ENCODE measurements around the gene TRAF7. TPM values are rescaled to one million over a fixed set of nuclear protein-coding genes. Genes with fewer than 3 reads are reported as not detected.
"Not testable (repeated sequence)": the region's sequence is repeated elsewhere in the genome, so short reads cannot be mapped to it uniquely, and the experiment has no call there.

The TRAF7 gene
- total RNA-seq, 1 donor from 2014 or later, result 66.1 TPM

DNA sequence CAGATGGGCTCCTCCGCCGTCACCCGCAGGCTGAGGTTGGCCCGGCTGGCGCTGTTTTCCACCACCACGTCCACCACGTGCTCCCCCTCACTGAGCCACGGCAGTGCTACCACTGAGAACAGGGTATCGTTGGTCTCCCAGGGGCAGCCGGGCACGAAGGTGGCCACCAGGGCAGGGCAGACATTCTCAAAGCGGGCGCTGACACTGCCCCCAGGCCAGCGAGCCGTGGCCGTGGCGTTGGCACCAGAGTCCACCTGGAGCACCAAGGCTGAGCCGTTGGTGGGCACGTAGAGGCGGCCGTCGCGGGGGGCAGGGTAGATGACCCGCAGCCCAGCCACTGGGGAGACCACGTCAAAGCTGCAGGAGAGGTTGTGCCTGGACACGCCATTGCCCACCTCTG, 41.4 kb upstream of the TRAF7 start:
- H3K9me3 Mint-ChIP-seq; H3K36me3 Mint-ChIP-seq; H3K27ac Mint-ChIP-seq; DNase-seq (ENCODE audit: low spot score in 2 of 2, unreplicated experiment in 2 of 2); H3K4me1 Mint-ChIP-seq; H3K4me3 Mint-ChIP-seq; H3K27me3 Mint-ChIP-seq (ENCODE audit: low read depth): not testable (repeated sequence)

DNA sequence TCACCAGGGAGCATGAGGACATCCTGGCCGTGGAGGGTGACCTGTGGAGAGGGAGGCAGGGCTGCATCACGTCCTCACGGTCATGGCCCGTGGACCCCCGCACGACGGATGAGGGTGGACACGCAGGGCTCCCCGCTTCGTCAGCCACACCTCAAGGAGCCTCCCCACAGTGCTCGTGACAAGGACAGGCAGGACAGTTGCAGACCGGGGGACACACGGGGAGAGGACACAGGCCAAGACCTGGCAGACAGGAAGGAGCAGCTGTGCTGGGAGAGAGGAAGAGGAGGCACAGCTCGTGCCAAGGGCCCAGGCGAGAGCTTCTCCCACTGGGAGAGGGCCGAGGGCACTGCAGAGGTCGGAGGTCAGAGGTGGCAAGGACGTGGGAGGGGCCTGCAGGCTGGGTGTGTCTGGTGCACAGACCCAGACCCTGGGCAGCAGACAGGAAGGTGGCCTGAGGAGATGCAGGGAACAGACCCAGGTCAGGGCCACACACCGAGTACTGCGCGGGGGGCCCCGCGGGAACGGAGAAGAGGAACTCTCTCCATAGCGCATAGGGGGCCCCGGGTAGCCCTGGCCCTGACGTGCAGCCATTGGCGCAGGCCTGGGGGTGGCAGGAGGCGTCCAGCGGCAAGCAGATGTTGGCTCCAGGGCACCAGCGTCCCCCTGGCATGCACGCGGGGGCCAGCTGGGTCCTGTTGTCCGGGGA, 40.5 kb upstream of the TRAF7 start:
- not testable (repeated sequence) for H3K4me1 Mint-ChIP-seq; H3K27me3 Mint-ChIP-seq (ENCODE audit: low read depth); H3K36me3 Mint-ChIP-seq; H3K9me3 Mint-ChIP-seq; H3K27ac Mint-ChIP-seq; H3K4me3 Mint-ChIP-seq; DNase-seq (ENCODE audit: low spot score in 2 of 2, unreplicated experiment in 2 of 2)

DNA sequence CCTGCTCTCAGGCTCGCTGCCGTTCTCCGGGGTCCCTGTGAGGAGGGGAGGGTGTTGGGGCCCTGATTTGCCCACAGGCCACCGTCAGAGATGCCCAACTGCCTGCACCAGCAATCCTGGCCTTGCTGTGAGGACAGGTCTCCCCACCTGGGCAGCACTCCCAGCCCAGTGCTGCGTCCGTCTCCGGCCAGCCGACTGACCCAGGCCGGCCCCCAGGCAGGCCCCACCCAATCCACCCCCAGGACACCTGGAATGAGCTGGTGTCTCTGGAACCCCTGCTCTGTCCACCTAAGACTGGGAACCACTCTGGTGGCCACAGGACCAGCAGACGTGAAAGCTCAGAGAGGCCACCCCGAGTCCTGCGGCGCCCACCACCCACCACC, 40.0 kb upstream of the TRAF7 start:
- H3K27ac Mint-ChIP-seq, result no peak overlapping the region
- TF ChIP-seq, protein P1, sequence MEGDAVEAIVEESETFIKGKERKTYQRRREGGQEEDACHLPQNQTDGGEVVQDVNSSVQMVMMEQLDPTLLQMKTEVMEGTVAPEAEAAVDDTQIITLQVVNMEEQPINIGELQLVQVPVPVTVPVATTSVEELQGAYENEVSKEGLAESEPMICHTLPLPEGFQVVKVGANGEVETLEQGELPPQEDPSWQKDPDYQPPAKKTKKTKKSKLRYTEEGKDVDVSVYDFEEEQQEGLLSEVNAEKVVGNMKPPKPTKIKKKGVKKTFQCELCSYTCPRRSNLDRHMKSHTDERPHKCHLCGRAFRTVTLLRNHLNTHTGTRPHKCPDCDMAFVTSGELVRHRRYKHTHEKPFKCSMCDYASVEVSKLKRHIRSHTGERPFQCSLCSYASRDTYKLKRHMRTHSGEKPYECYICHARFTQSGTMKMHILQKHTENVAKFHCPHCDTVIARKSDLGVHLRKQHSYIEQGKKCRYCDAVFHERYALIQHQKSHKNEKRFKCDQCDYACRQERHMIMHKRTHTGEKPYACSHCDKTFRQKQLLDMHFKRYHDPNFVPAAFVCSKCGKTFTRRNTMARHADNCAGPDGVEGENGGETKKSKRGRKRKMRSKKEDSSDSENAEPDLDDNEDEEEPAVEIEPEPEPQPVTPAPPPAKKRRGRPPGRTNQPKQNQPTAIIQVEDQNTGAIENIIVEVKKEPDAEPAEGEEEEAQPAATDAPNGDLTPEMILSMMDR (IDR thresholded peaks at IDR 0.05; ENCODE audit: unreplicated experiment), result no peak
- H3K9me3 Mint-ChIP-seq, result no peaks in the 10 kb centered on the region
- DNase-seq (ENCODE audit: low spot score in 2 of 2, unreplicated experiment in 2 of 2), result no peak
- no peaks in the 10 kb centered on the region for H3K4me1 Mint-ChIP-seq
- no peaks in the 10 kb centered on the region for H3K27me3 Mint-ChIP-seq (ENCODE audit: low read depth)
- no peaks in the 10 kb centered on the region for H3K36me3 Mint-ChIP-seq
- no peak overlapping the region for H3K4me3 Mint-ChIP-seq

DNA sequence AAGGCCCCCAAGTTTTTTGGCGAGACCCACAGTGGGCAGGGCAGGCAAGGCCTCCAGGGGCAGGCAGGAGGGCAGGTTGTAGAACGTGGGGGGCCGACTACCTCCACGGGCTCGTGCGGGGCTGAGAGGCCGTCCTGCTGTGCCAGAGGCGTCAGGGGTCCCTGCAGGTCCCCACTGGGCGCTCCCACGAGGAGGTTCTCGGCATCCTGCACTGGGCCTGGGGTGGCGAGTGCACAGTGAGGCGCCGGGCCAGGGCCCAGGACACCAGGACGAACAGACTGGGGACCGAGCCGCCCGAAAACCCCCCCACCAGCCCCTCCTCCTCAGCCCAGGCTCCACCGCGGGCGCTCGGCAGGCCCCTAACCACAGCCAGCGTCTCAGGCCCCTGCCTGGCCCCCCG, 39.2 kb upstream of the TRAF7 start:
- H3K4me3 Mint-ChIP-seq; H3K27ac Mint-ChIP-seq; H3K27me3 Mint-ChIP-seq (ENCODE audit: low read depth); DNase-seq (ENCODE audit: low spot score in 2 of 2, unreplicated experiment in 2 of 2); H3K4me1 Mint-ChIP-seq; H3K9me3 Mint-ChIP-seq; H3K36me3 Mint-ChIP-seq: not testable (repeated sequence)

DNA sequence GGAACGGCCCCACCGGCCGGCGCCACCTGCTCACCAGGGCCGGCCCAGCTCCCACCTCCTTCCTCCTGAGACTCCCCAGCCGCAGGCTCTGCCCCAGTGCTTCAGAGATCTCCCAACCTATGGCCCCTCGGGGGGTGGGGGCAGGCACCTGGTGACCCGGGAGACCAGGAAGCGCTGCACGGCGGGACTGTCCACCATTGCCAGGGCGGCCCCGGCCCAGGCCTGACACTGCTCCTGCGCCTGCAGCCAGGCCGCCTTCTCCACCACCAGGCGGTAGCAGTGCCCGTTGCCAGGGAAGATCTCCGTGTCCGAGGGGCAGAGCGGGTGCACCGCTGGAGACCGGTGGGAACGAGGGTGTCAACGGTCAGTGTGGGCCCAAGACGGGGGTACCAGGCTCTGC, 38.2 kb upstream of the TRAF7 start:
- H3K27ac Mint-ChIP-seq; H3K4me1 Mint-ChIP-seq; H3K36me3 Mint-ChIP-seq; H3K4me3 Mint-ChIP-seq; DNase-seq (ENCODE audit: low spot score in 2 of 2, unreplicated experiment in 2 of 2); H3K9me3 Mint-ChIP-seq; H3K27me3 Mint-ChIP-seq (ENCODE audit: low read depth): not testable (repeated sequence)

DNA sequence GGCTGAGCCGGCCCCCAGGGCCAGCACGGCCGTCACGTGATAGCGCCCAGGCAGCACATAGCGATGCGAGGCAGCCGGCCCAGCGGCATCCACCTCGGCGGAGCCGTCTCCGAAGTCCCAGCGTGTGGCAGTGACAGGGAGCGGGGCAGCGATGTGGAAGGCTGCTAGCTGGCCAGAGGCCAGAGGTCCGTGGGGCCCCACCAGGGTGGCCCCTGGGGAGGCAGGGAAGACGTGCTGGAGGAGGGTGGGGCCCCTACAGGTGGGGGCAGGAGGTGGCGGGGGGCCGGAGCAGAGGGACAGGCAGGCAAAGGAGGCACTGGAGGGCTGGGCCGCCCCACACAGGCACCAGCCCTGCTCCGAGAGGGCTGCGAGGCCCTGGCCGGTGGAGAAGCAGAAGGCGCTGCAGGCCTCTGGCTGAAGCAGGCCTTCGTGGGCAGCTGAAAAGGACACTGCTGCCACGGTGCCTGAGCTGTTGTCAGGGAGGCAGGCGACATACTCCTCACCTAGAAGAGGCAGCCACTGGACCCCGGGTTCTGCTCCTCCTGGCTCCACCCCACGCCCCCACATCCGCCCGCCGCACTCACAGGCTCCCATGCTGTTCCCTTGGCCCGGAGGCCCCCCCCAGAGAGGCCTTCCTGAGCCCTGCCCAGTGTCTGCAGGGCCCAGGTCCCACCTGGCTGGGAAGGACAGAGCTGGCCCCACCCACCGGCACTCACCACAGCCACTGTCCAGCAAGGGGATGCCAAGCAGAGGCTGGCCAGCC, 37.4 kb upstream of the TRAF7 start:
- not testable (repeated sequence) for H3K27ac Mint-ChIP-seq; DNase-seq (ENCODE audit: low spot score in 2 of 2, unreplicated experiment in 2 of 2); H3K36me3 Mint-ChIP-seq; H3K9me3 Mint-ChIP-seq; H3K27me3 Mint-ChIP-seq (ENCODE audit: low read depth); H3K4me3 Mint-ChIP-seq; H3K4me1 Mint-ChIP-seq

DNA sequence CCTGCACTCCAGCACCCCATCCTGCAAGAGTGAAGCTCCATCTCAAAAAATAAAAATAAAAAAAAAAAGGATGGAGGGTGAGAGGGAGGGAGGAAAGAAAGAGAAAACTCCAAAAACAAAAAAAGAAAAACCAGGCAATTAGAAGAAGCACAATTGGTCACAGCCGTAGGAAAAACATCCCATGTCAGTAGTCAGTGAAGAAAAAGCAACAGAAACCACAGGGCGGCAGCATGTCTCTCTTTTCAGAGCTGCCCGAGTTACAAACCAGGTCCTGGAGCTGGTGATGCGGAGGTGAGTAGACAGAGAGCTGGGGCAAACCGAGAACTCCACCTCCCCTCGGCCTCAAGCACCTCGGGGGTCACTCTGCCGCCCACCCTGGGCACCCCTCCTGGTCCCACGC, 34.3 kb upstream of the TRAF7 start:
- not testable (repeated sequence) for H3K4me3 Mint-ChIP-seq; DNase-seq (ENCODE audit: low spot score in 2 of 2, unreplicated experiment in 2 of 2); H3K36me3 Mint-ChIP-seq; H3K9me3 Mint-ChIP-seq; H3K27ac Mint-ChIP-seq; H3K27me3 Mint-ChIP-seq (ENCODE audit: low read depth)
- H3K4me1 Mint-ChIP-seq, result peaks cover 11% of the 10 kb centered on the region

DNA sequence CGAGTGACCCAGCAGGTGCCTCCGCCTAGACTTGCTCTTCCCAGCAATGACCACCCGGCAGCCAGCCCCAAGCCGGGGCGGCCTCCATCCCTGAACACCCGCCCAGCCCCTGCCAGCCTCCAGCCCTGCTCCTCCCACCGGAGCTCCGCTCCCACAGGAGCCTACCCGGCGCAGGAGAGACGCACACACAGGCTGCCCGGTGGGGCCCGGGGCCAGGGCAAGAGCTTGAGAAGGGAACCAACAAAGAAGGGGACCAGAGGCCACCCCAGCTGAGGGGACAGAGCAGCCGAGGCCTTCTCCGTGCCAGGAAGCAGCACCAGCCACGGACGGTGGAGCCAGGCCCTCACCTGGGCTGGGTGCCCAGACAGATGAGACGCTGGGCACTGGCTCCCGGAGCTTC, 33.7 kb upstream of the TRAF7 start:
- peaks cover 13% of the 10 kb centered on the region for H3K4me1 Mint-ChIP-seq
- no peaks in the 10 kb centered on the region for H3K36me3 Mint-ChIP-seq
- TF ChIP-seq, protein P1 (IDR thresholded peaks at IDR 0.05; ENCODE audit: unreplicated experiment), result no peak
- H3K27ac Mint-ChIP-seq, result no peak overlapping the region
- H3K4me3 Mint-ChIP-seq, result no peak overlapping the region
- H3K9me3 Mint-ChIP-seq, result no peaks in the 10 kb centered on the region
- no peak for DNase-seq (ENCODE audit: low spot score in 2 of 2, unreplicated experiment in 2 of 2)
- no peaks in the 10 kb centered on the region for H3K27me3 Mint-ChIP-seq (ENCODE audit: low read depth)
